DND-41 (cell line): ENCODE measurements around the gene HSF4.

Source experiments
- CTCF ChIP-seq: IDR thresholded peaks from 2 replicates; pipeline ENCODE4 v1.5.1; 2012; ENCODE audit warnings: borderline replicate concordance, low read length, moderate library complexity, mild to moderate bottlenecking; ENCODE audit not compliant: poor library complexity, severe bottlenecking; ENCODE audit errors: extremely low read depth
- EZH2 ChIP-seq: IDR thresholded peaks from 3 replicates; pipeline ENCODE4 v1.6.1; 2012; ENCODE audit warnings: borderline replicate concordance, low read depth, mild to moderate bottlenecking, moderate library complexity, low read length, inconsistent platforms; ENCODE audit not compliant: severe bottlenecking

GRCh38 chr16:67183284-67183626 lies 18.7 kb downstream of the HSF4 start:
- TF ChIP-seq EZH2: no peak
- no peak for TF ChIP-seq CTCF
